Activated T-helper 2 cell treated with anti-CD3 and anti-CD28 coated beads, Interferon-gamma antibody, Interleukin-2, Interleukin-4, amounts not matched to agents 10 μg/mL and 5 μg/mL and 100 μg/mL, durations not matched to agents 14 hours and 24 hours and 36 hours (primary cell): ENCODE measurements around the gene PWWP3B. TPM values are rescaled to one million over a fixed set of nuclear protein-coding genes. Genes with fewer than 3 reads are reported as not detected.

Source experiments
- DNase-seq: peaks from one replicate; pipeline ENCODE4 v3.0.0; 2021; ENCODE audit warnings: low spot score
- H3K27ac Mint-ChIP-seq: one replicate; pipeline ENCODE4 v1.8.0; 2021; ENCODE audit warnings: mixed read lengths
- H3K27me3 Mint-ChIP-seq: one replicate; pipeline ENCODE4 v1.8.0; 2021; ENCODE audit warnings: low read depth, mixed read lengths
- H3K36me3 Mint-ChIP-seq: one replicate; pipeline ENCODE4 v1.8.0; 2021; ENCODE audit warnings: low read depth, mixed read lengths
- H3K4me1 Mint-ChIP-seq: one replicate; pipeline ENCODE4 v1.8.0; 2021; ENCODE audit warnings: low read depth, mixed read lengths
- H3K4me3 Mint-ChIP-seq: one replicate; pipeline ENCODE4 v1.8.0; 2021; ENCODE audit warnings: low read depth, mild to moderate bottlenecking, moderate library complexity, mixed read lengths
- H3K9me3 Mint-ChIP-seq: one replicate; pipeline ENCODE4 v1.8.0; 2021; ENCODE audit warnings: mixed read lengths
- intact Hi-C: fragments of 100-400 bp; cut with micrococcal nuclease; formaldehyde crosslinking; loops from one replicate; pipeline ENCODE4 v1.15.1; 2023
- total RNA-seq: library from RNA; stranded (reverse); gene quantifications from 2 replicates; pipeline ENCODE4 v1.2.3, GENCODE V29; 2022

PWWP3B gene
- total RNA-seq, 1 donor from 2014 or later = not detected

- H3K27me3 Mint-ChIP-seq = no peaks in the 10 kb centered on the region
Measured at GRCh38 chrX:106203315-106203714, 35.2 kb downstream of the PWWP3B start.

GRCh38 chrX:106208154-106208553, 40.0 kb downstream of the PWWP3B start:
- no peak for DNase-seq
- Mint-ChIP-seq H3K4me1 (no peaks in the 10 kb centered on the region), H3K27ac (no peak overlapping the region), H3K9me3 (no peaks in the 10 kb centered on the region), H3K27me3 (no peaks in the 10 kb centered on the region), H3K4me3 (no peak overlapping the region), H3K36me3 (no peaks in the 10 kb centered on the region)
- intact Hi-C loops = no loop called here

More at GRCh38 chrX:106203315-106203714, 35.2 kb downstream of the PWWP3B start:
- intact Hi-C loops = no loop called here
- H3K4me3 Mint-ChIP-seq = no peak overlapping the region
- no peaks in the 10 kb centered on the region for H3K4me1 Mint-ChIP-seq
- H3K9me3 Mint-ChIP-seq = no peaks in the 10 kb centered on the region
- DNase-seq = no peak
- H3K27ac Mint-ChIP-seq = no peak overlapping the region
- H3K36me3 Mint-ChIP-seq = no peaks in the 10 kb centered on the region

Other genes starting within 250 kb of the PWWP3B start
- gene SERPINA7, start 129.6 kb upstream of the PWWP3B start, total RNA-seq = not detected in 2 replicates